ENCODE measurements around the gene C2CD3. TPM values are rescaled to one million over a fixed set of nuclear protein-coding genes. Genes with fewer than 3 reads are reported as not detected.

C2CD3 gene
- polyA plus RNA-seq, 3 donors, result 0.87 to 12.1 (median 2.9) TPM

DNA sequence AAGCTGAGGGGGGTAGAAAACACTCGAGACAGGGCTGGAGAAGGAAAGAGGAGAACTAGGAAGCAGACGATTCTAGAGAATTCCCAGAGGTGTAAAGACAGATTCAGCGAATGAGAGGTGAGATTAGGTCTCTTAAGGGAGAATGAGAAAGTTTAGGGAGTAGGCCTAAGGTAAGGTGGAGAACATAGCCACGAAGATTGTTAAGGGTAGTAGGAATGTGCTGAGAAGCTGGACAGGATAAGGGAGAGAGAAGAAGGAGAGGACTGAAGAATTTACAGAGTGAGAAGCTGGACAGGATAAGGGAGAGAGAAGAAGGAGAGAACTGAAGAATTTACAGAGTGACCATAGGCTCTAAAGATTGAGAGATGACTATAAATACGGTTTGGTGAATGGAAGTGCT lies 1.2 kb upstream of the C2CD3 start:
- H3K27ac Mint-ChIP-seq, result no peak overlapping the region
- Histone ChIP-seq H3K36me3 (replicated peaks in 1 of 2; ENCODE audit: control insufficient read depth in 1 of 2, insufficient read depth in 2 of 2, low read length in 2 of 2) (peaks cover 10 to 15% of the 10 kb centered on the region in 2 donors), H3K9me3 (replicated peaks in 1 of 2; ENCODE audit: control insufficient read depth in 1 of 2, insufficient read depth in 1 of 2, low read length in 2 of 2) (no peaks in the 10 kb centered on the region), H3K79me2 (ENCODE audit: insufficient read depth, low read length) (peaks cover 29% of the 10 kb centered on the region), H3K4me1 (ENCODE audit: control insufficient read depth in 1 of 2, insufficient read depth in 2 of 2, low read length in 2 of 2) (peaks cover 20 to 24% of the 10 kb centered on the region in 2 donors), H3K27me3 (ENCODE audit: control insufficient read depth in 2 of 2, insufficient read depth in 2 of 2, low read length in 2 of 2) (no peaks in the 10 kb centered on the region), H3K27ac (ENCODE audit: low read depth in 1 of 2, low read length in 2 of 2) (peak overlapping the region in 1 of 2 donors; percentile 90), H3K4me2 (replicated peaks; ENCODE audit: extremely low read depth, low read length, poor library complexity, severe bottlenecking) (peak overlapping the region; percentile 96), H2AFZ (ENCODE audit: insufficient read depth, low read depth, low read length, poor library complexity, severe bottlenecking) (peak overlapping the region; percentile 99), H4K20me1 (ENCODE audit: insufficient read depth, low read length) (no peaks in the 10 kb centered on the region), H3K4me3 (replicated peaks in 1 of 3; ENCODE audit: low read depth in 2 of 3, low read length in 3 of 3) (peak overlapping the region; percentile 75 to 96 (median 81)), H3K9ac (ENCODE audit: insufficient read depth, low read length, poor library complexity, severe bottlenecking) (peak overlapping the region; percentile 68)
- intact Hi-C loops (cut with micrococcal nuclease), result loop anchor here (5.0 to 10.0 kb wide), 2 partner anchors 190 to 207 kb away; partner anchors contain the start of gene UCP2 (in 1 of the 2)
- WGBS (ENCODE audit: insufficient coverage), result 37% methylated on average over 5 of the region's 5 CpGs
- TF ChIP-seq, protein P1, sequence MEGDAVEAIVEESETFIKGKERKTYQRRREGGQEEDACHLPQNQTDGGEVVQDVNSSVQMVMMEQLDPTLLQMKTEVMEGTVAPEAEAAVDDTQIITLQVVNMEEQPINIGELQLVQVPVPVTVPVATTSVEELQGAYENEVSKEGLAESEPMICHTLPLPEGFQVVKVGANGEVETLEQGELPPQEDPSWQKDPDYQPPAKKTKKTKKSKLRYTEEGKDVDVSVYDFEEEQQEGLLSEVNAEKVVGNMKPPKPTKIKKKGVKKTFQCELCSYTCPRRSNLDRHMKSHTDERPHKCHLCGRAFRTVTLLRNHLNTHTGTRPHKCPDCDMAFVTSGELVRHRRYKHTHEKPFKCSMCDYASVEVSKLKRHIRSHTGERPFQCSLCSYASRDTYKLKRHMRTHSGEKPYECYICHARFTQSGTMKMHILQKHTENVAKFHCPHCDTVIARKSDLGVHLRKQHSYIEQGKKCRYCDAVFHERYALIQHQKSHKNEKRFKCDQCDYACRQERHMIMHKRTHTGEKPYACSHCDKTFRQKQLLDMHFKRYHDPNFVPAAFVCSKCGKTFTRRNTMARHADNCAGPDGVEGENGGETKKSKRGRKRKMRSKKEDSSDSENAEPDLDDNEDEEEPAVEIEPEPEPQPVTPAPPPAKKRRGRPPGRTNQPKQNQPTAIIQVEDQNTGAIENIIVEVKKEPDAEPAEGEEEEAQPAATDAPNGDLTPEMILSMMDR (IDR thresholded peaks at IDR 0.05), result no peak
- no peaks in the 10 kb centered on the region for H3K27me3 Mint-ChIP-seq (ENCODE audit: low read depth in 3 of 3)
- H3K9me3 Mint-ChIP-seq, result no peaks in the 10 kb centered on the region
- DNase-seq, result no peak
- peaks cover 12 to 16% of the 10 kb centered on the region in 2 donors for H3K36me3 Mint-ChIP-seq
- peaks cover 2% of the 10 kb centered on the region for H3K4me1 Mint-ChIP-seq
- no peak overlapping the region for H3K4me3 Mint-ChIP-seq

DNA sequence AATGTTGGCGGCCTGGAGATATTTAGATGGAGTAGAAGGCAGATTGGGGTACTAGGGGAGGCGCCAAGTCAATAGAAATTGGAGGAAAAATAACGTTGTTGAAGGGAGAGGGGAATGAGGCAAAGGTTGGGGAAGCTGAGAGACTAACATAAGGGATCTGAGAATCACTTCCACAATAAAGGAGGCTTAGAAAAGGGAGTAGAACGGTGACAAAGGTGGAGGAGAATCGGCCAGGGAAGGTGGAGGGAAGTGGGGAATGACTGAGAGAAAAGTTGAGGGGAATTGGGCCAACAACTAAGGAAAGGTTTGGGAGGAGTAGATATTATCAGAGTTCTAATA lies 797 bp upstream of the C2CD3 start:
- H3K4me2 ChIP-seq (replicated peaks; ENCODE audit: extremely low read depth, low read length, poor library complexity, severe bottlenecking), result peak overlapping the region; percentile 96

More for the DNA sequence above, 797 bp upstream of the C2CD3 start:
- Histone ChIP-seq H2AFZ (ENCODE audit: insufficient read depth, low read depth, low read length, poor library complexity, severe bottlenecking) (peak overlapping the region; percentile 99), H3K27ac (ENCODE audit: low read depth in 1 of 2, low read length in 2 of 2) (peak overlapping the region; percentile 73 to 90), H3K4me3 (replicated peaks in 1 of 3; ENCODE audit: low read depth in 2 of 3, low read length in 3 of 3) (peak overlapping the region; percentile 75 to 96 (median 81)), H3K79me2 (ENCODE audit: insufficient read depth, low read length) (peaks cover 29% of the 10 kb centered on the region), H3K27me3 (ENCODE audit: control insufficient read depth in 2 of 2, insufficient read depth in 2 of 2, low read length in 2 of 2) (no peaks in the 10 kb centered on the region), H3K9ac (ENCODE audit: insufficient read depth, low read length, poor library complexity, severe bottlenecking) (peak overlapping the region; percentile 68), H3K36me3 (replicated peaks in 1 of 2; ENCODE audit: control insufficient read depth in 1 of 2, insufficient read depth in 2 of 2, low read length in 2 of 2) (peaks cover 14 to 19% of the 10 kb centered on the region in 2 donors), H3K9me3 (replicated peaks in 1 of 2; ENCODE audit: control insufficient read depth in 1 of 2, insufficient read depth in 1 of 2, low read length in 2 of 2) (no peaks in the 10 kb centered on the region), H4K20me1 (ENCODE audit: insufficient read depth, low read length) (no peaks in the 10 kb centered on the region), H3K4me1 (ENCODE audit: control insufficient read depth in 1 of 2, insufficient read depth in 2 of 2, low read length in 2 of 2) (peaks cover 20 to 24% of the 10 kb centered on the region in 2 donors)
- Mint-ChIP-seq H3K4me1 (peaks cover 2% of the 10 kb centered on the region), H3K27me3 (ENCODE audit: low read depth in 3 of 3) (no peaks in the 10 kb centered on the region), H3K27ac (no peak overlapping the region), H3K36me3 (peaks cover 16 to 19% of the 10 kb centered on the region in 2 donors), H3K4me3 (no peak overlapping the region), H3K9me3 (no peaks in the 10 kb centered on the region)
- DNase-seq, result peak in 1 of 3 donors; percentile 14
- 0% methylated on average over 2 of the region's 5 CpGs for WGBS (ENCODE audit: insufficient coverage)
- intact Hi-C loops (cut with micrococcal nuclease), result loop anchor here (5.0 to 10.0 kb wide), 2 partner anchors 189 to 207 kb away; partner anchors contain the start of gene UCP2 (in 1 of the 2)
- TF ChIP-seq, protein P1 (IDR thresholded peaks at IDR 0.05), result no peak

All from CD14-positive monocyte (primary cell).